BLaER1 (cell line): ENCODE results near the gene CCDC71.

Experiments used
- H3K27ac ChIP-seq: shearing (Covaris generic); formaldehyde crosslinking; 2 replicates; pipeline ENCODE4 v1.8.1; 2022
- H3K27me3 ChIP-seq: shearing (Covaris generic); formaldehyde crosslinking; 2 replicates; pipeline ENCODE4 v1.8.1; 2022
- H3K36me3 ChIP-seq: shearing (Covaris generic); formaldehyde crosslinking; 2 replicates; pipeline ENCODE4 v1.8.1; 2022
- H3K4me1 ChIP-seq: shearing (Covaris generic); formaldehyde crosslinking; 2 replicates; pipeline ENCODE4 v1.8.1; 2022
- H3K4me2 ChIP-seq: shearing (Covaris generic); formaldehyde crosslinking; 2 replicates; pipeline ENCODE4 v1.8.1; 2022
- H3K4me3 ChIP-seq: shearing (Covaris generic); formaldehyde crosslinking; 2 replicates; pipeline ENCODE4 v1.8.1; 2022
- H3K9ac ChIP-seq: shearing (Covaris generic); formaldehyde crosslinking; 2 replicates; pipeline ENCODE4 v1.8.1; 2022
- H3K9me3 ChIP-seq: shearing (Covaris generic); formaldehyde crosslinking; 2 replicates; pipeline ENCODE4 v1.8.1; 2022
- H4K20me1 ChIP-seq: shearing (Covaris generic); formaldehyde crosslinking; 2 replicates; pipeline ENCODE4 v1.8.1; 2022
- Cebpa-rat ChIP-seq: shearing (Covaris generic); IDR thresholded peaks from 2 replicates; pipeline ENCODE4 v1.8.1; 2022

Gene CCDC71

GRCh38 chr3:49171119-49171774 is 5.1 kb upstream of the CCDC71 start, which contains the start of gene KLHDC8B:
Gene KLHDC8B (plus strand): TSS chr3:49171598. CDS start chr3:49172770, 1,172 bp downstream.
- peak within 1 kb of the TSS; percentile 93 for H3K4me2 ChIP-seq
- H3K27me3 ChIP-seq, result no peaks in the 10 kb centered on the region
- no peak for TF ChIP-seq Cebpa-rat
- H3K4me3 ChIP-seq, result peak within 1 kb of the TSS; percentile 69
- peak within 1 kb of the TSS; percentile 75 for H3K9ac ChIP-seq
- no peaks in the 10 kb centered on the region for H3K36me3 ChIP-seq
- H3K4me1 ChIP-seq, result peaks cover 67% of the 10 kb centered on the region
- H3K9me3 ChIP-seq, result no peaks in the 10 kb centered on the region
- no peaks in the 10 kb centered on the region for H4K20me1 ChIP-seq
- H3K27ac ChIP-seq, result peak within 1 kb of the TSS; percentile 65

- no peaks in the 10 kb centered on the region for H3K36me3 ChIP-seq
- peak overlapping the region; percentile 75 for H3K9ac ChIP-seq
- H3K9me3 ChIP-seq, result no peaks in the 10 kb centered on the region
- peak overlapping the region; percentile 65 for H3K27ac ChIP-seq
- TF ChIP-seq Cebpa-rat, result no peak
- peak overlapping the region; percentile 69 for H3K4me3 ChIP-seq
- H3K27me3 ChIP-seq, result no peaks in the 10 kb centered on the region
- H3K4me2 ChIP-seq, result peak overlapping the region; percentile 93
- peaks cover 63% of the 10 kb centered on the region for H3K4me1 ChIP-seq
- no peaks in the 10 kb centered on the region for H4K20me1 ChIP-seq
Observed at GRCh38 chr3:49170744-49171118, 4.6 kb upstream of the CCDC71 start.

GRCh38 chr3:49166752-49167556 is 823 bp upstream of the CCDC71 start:
- Histone ChIP-seq H3K4me2 (peak overlapping the region; percentile 70), H3K27me3 (no peaks in the 10 kb centered on the region), H3K4me1 (peaks cover 55% of the 10 kb centered on the region), H3K36me3 (peaks cover 22% of the 10 kb centered on the region), H3K4me3 (peak overlapping the region; percentile 75), H3K9ac (no peak overlapping the region), H3K9me3 (no peaks in the 10 kb centered on the region), H4K20me1 (peaks cover 2% of the 10 kb centered on the region), H3K27ac (peak overlapping the region; percentile 89)
- TF ChIP-seq Cebpa-rat, result no peak

DNA sequence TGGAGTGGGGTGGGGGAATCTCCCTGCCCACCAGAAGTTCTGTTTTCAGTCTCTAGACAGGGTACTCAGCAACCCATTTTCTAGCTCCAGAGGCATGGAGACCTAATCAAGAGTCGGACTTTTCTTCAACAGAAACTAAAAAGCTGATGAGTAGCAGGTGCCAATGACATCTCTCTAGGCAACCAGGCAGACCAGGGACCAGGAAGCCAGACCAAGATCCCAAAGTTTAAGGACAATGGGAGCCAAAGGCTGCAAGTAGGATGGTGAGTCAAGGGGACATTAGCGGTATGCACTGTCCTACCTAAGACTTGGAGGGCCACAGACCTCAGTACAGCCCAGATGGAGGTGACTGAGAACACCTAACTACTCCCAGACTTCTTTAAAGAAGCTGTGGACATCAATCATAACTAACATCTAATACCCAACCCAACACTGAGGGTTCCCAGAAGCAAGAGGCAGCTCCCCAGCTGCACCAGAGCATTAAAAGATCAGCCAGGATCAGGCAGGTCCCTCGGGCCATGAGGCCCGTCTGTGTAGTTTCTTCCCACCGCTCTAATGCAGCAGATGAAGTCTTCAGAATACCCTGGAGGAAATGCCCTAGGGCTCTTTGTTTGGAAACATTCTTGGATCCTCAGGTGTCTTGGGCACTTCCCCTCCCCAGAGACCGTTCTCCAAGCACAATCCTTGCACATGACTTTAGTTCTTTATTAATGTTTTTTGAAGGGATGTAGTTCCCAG is 979 bp downstream of the CCDC71 start:
- peaks cover 31% of the 10 kb centered on the region for H3K36me3 ChIP-seq
- peak overlapping the region; percentile 85 for H3K9ac ChIP-seq
- H3K9me3 ChIP-seq, result no peaks in the 10 kb centered on the region
- H3K4me1 ChIP-seq, result peaks cover 44% of the 10 kb centered on the region
- TF ChIP-seq Cebpa-rat, result no peak
- H4K20me1 ChIP-seq, result peaks cover 8% of the 10 kb centered on the region
- H3K27me3 ChIP-seq, result no peaks in the 10 kb centered on the region
- peak overlapping the region; percentile 94 for H3K4me2 ChIP-seq
- peak overlapping the region; percentile 89 for H3K27ac ChIP-seq
- peak overlapping the region; percentile 75 for H3K4me3 ChIP-seq

- TF ChIP-seq Cebpa-rat, result no peak
- Histone ChIP-seq H3K4me2 (no peak overlapping the region), H3K4me3 (no peak overlapping the region), H3K36me3 (peaks cover 31% of the 10 kb centered on the region), H3K9me3 (no peaks in the 10 kb centered on the region), H3K9ac (no peak overlapping the region), H3K27me3 (no peaks in the 10 kb centered on the region), H4K20me1 (peaks cover 14% of the 10 kb centered on the region), H3K4me1 (peaks cover 52% of the 10 kb centered on the region), H3K27ac (no peak overlapping the region)
Observed at GRCh38 chr3:49163609-49164008, 2.5 kb downstream of the CCDC71 start.

DNA sequence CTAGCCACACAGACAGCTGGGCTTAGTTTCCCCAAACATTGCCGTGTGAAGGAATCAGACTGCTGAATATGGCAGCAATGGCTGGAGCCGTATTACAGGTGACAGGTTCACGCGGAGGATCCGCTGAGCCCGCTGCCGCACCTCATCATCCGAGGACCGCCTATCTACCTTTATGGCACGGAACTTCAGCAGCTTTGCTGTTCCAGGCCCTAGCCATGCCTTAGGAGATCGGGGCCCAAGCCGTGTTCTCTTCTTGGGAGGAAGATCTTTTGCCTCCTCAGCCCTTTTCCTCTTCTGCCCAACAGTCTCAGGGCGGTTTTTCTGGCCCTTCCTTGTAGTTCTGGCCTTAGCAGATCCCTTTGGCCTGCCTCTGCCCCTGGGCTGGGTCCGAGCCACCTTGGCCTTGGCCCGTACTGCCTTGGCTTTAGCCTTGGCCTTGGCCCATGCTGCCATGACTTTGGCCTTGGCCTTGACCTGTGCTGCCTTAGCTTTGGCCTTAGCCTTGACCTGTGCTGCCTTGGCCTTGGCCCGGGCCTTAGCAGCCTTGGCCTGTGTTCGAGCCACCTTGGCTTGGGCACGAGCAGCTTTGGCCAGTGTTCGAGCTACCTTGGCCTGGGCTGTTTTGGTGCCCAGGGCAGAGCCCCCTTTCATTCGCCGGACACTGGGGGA is 3.2 kb downstream of the CCDC71 start:
- 0 out of 2 replicates have a peak overlapping the region, but pooled peaks have one; percentile 46 for H3K27ac ChIP-seq
- H3K27me3 ChIP-seq, result no peaks in the 10 kb centered on the region
- TF ChIP-seq Cebpa-rat, result no peak
- H4K20me1 ChIP-seq, result peaks cover 18% of the 10 kb centered on the region
- peaks cover 56% of the 10 kb centered on the region for H3K4me1 ChIP-seq
- no peak overlapping the region for H3K4me3 ChIP-seq
- no peak overlapping the region for H3K9ac ChIP-seq
- no peaks in the 10 kb centered on the region for H3K9me3 ChIP-seq
- H3K4me2 ChIP-seq, result peak overlapping the region; percentile 47
- H3K36me3 ChIP-seq, result peaks cover 31% of the 10 kb centered on the region

- Histone ChIP-seq H3K27ac (peak overlapping the region; percentile 55), H3K27me3 (no peaks in the 10 kb centered on the region), H3K9ac (peak overlapping the region; percentile 47; the same call in 1 of the 2 replicates), H3K4me3 (no peak overlapping the region), H4K20me1 (peaks cover 18% of the 10 kb centered on the region), H3K9me3 (no peaks in the 10 kb centered on the region), H3K36me3 (peaks cover 31% of the 10 kb centered on the region), H3K4me1 (peaks cover 56% of the 10 kb centered on the region), H3K4me2 (peak overlapping the region; percentile 62)
- TF ChIP-seq Cebpa-rat, result no peak
Observed at GRCh38 chr3:49161808-49162530, 4.2 kb downstream of the CCDC71 start.

- no peaks in the 10 kb centered on the region for H3K27me3 ChIP-seq
- no peak overlapping the region for H3K4me3 ChIP-seq
- peaks cover 18% of the 10 kb centered on the region for H4K20me1 ChIP-seq
- TF ChIP-seq Cebpa-rat, result no peak
- H3K4me2 ChIP-seq, result peak overlapping the region; percentile 62
- H3K9ac ChIP-seq, result peak overlapping the region; percentile 47; the same call in 1 of the 2 replicates
- peaks cover 31% of the 10 kb centered on the region for H3K36me3 ChIP-seq
- H3K27ac ChIP-seq, result 0 out of 2 replicates have a peak overlapping the region, but pooled peaks have one; percentile 55
- no peaks in the 10 kb centered on the region for H3K9me3 ChIP-seq
- H3K4me1 ChIP-seq, result peaks cover 49% of the 10 kb centered on the region
Observed at GRCh38 chr3:49161197-49161596, 4.9 kb downstream of the CCDC71 start.

DNA sequence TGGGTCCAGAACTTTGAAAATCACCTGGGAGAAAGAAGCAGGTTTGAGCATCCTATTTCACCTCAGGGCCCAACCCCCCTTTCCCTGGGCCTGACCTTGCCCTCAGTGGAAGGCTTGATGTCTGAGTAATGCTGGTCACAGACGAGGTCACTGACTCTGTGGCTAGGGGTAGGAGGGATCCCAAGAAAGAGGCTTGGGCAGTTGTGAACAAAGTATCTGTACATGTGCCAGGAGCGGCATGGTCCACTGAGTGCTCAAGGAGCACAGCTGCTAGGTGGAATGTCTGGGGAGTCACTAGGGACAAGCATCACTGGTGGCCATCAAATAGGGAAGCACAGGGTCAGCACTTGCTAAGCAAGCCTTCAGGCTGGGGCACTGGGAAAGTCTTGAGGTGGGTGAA is 7.3 kb downstream of the CCDC71 start:
- peaks cover 25% of the 10 kb centered on the region for H3K36me3 ChIP-seq
- peaks cover 18% of the 10 kb centered on the region for H4K20me1 ChIP-seq
- H3K4me2 ChIP-seq, result peak overlapping the region; percentile 8; the same call in 1 of the 2 replicates
- no peak for TF ChIP-seq Cebpa-rat
- H3K27me3 ChIP-seq, result no peaks in the 10 kb centered on the region
- peaks cover 34% of the 10 kb centered on the region for H3K4me1 ChIP-seq
- peak overlapping the region; percentile 18; the same call in 1 of the 2 replicates for H3K27ac ChIP-seq
- H3K9ac ChIP-seq, result no peak overlapping the region
- no peaks in the 10 kb centered on the region for H3K9me3 ChIP-seq
- no peak overlapping the region for H3K4me3 ChIP-seq
